ENCODE measurements around the gene TAF4. TPM values are rescaled to one million over a fixed set of nuclear protein-coding genes. Genes with fewer than 3 reads are reported as not detected.
"Not testable (repeated sequence)": the region's sequence is repeated elsewhere in the genome, so short reads cannot be mapped to it uniquely, and the experiment has no call there.

Gene TAF4
- total RNA-seq, 1 donor from 2014 or later = 10.7 TPM

GRCh38 chr20:62001178-62001715 is 64.4 kb downstream of the TAF4 start:
- DNase-seq (ENCODE audit: missing footprints) (no peak), ATAC-seq (no peak)
- intact Hi-C loops (cut with DNase I) = no loop called here

- intact Hi-C loops (cut with DNase I) = no loop called here
- ATAC-seq = no peak
- DNase-seq (ENCODE audit: missing footprints) = no peak
Observed at GRCh38 chr20:61998343-61999121, 67.1 kb downstream of the TAF4 start.

- intact Hi-C loops (cut with DNase I) = no loop called here
- ATAC-seq (no peak), DNase-seq (ENCODE audit: missing footprints) (no peak)
Observed at GRCh38 chr20:61997891-61998290, 67.8 kb downstream of the TAF4 start.

GRCh38 chr20:61997372-61997771 is 68.3 kb downstream of the TAF4 start:
- intact Hi-C loops (cut with DNase I) = no loop called here
- DNase-seq (ENCODE audit: missing footprints) = no peak

GRCh38 chr20:61994546-61994945 is 71.1 kb downstream of the TAF4 start:
- DNase-seq (ENCODE audit: missing footprints) = no peak
- ATAC-seq = no peak
- intact Hi-C loops (cut with DNase I) = no loop called here

More at GRCh38 chr20:61997372-61997771, 68.3 kb downstream of the TAF4 start:
- no peak for ATAC-seq

DNA sequence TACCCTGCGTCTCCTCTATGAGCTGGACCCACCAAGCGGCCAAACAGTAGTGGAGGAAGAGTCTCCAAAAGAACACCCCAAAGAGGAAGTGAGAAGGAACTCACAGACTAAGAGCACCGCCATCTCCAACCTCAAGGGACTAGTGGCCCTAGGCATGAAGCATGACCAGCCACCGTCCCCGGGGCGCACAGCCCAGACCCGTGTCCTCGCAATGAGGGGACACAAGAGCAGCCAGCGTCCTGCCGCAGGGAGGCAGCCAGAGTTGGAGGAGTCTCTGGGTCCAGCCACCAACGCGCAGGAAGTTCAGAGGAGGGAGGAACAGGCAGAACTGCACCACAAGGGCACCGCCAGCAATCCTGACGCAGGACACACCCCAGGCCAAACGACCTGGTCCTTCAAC is 72.6 kb downstream of the TAF4 start:
- ATAC-seq (no peak), DNase-seq (ENCODE audit: missing footprints) (no peak)
- intact Hi-C loops (cut with DNase I) = no loop called here

GRCh38 chr20:61991476-61991875 is 74.2 kb downstream of the TAF4 start:
- ATAC-seq (no peak), DNase-seq (ENCODE audit: missing footprints) (no peak)

GRCh38 chr20:61990484-61990883 is 75.2 kb downstream of the TAF4 start:
- intact Hi-C loops (cut with DNase I) = no loop called here
- DNase-seq (ENCODE audit: missing footprints) (no peak), ATAC-seq (no peak)

More at GRCh38 chr20:61991476-61991875, 74.2 kb downstream of the TAF4 start:
- intact Hi-C loops (cut with DNase I) = no loop called here

- ATAC-seq = no peak
- intact Hi-C loops (cut with DNase I) = no loop called here
- DNase-seq (ENCODE audit: missing footprints) = no peak
Observed at GRCh38 chr20:61989741-61990140, 75.9 kb downstream of the TAF4 start.

- intact Hi-C loops (cut with DNase I) = no loop called here
- DNase-seq (ENCODE audit: missing footprints) (no peak), ATAC-seq (no peak)
Observed at GRCh38 chr20:61988665-61989064, 77.0 kb downstream of the TAF4 start.

- ATAC-seq (peak; percentile 72), DNase-seq (ENCODE audit: missing footprints) (no peak)
- intact Hi-C loops (cut with DNase I) = no loop called here
Observed at GRCh38 chr20:61986762-61987321, 78.8 kb downstream of the TAF4 start.

GRCh38 chr20:61985096-61985495 is 80.6 kb downstream of the TAF4 start:
- DNase-seq (ENCODE audit: missing footprints) = no peak
- intact Hi-C loops (cut with DNase I) = no loop called here
- ATAC-seq = no peak

GRCh38 chr20:61984431-61984830 is 81.2 kb downstream of the TAF4 start:
- intact Hi-C loops (cut with DNase I); DNase-seq (ENCODE audit: missing footprints); ATAC-seq: not testable (repeated sequence)

GRCh38 chr20:61983965-61984364 is 81.7 kb downstream of the TAF4 start:
- DNase-seq (ENCODE audit: missing footprints) = no peak
- intact Hi-C loops (cut with DNase I) = no loop called here

GRCh38 chr20:61982951-61983315 is 82.7 kb downstream of the TAF4 start:
- intact Hi-C loops (cut with DNase I) = no loop called here
- no peak for ATAC-seq
- no peak for DNase-seq (ENCODE audit: missing footprints)

More at GRCh38 chr20:61983965-61984364, 81.7 kb downstream of the TAF4 start:
- ATAC-seq = no peak

DNA sequence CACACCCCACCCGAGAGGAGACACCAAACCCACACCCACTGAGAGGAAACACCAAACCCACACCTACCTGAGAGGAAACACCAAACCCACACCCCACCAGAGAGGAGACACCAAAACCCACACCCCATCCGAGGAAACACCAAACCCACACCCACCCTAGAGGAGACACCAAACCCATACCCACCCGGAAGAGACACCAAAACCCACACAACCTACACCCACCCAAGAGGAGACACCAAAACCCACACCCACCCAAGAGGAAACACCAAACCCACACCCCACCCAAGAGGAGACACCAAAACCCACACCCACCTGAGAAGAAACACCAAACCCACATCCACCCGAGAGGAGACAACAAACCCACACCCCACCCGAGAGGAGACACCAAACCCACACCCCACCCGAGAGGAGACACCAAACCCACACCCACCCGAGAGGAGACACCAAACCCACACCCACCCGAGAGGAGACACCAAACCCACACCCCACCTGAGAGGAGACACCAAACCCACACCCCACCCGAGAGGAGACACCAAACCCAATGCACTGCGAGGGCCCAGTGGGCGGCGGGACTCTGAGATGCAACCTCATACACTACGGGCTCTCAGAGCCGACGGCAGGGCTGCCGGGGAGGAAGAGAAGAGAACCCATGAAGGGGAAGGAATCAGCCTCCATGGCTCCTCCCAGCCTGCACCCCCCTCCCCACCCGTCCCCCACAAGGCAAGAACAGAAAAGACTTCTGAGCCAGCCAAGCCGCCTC is 83.3 kb downstream of the TAF4 start:
- DNase-seq (ENCODE audit: missing footprints) (no peak), ATAC-seq (no peak)
- intact Hi-C loops (cut with DNase I) = no loop called here

DNA sequence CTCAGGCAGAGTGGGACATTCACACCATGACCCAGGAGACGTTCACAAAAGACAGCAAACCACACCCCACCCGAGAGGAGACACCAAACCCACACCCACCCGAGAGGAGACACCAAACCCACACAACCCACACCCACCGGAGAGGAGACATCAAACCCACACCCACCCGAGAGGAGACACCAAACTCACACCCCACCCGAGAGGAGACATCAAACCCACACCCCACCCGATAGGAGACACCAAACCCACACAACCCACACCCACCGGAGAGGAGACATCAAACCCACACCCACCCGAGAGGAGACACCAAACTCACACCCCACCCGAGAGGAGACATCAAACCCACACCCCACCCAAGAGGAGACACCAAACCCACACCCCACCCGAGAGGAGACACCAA is 84.0 kb downstream of the TAF4 start:
- ATAC-seq; intact Hi-C loops (cut with DNase I); DNase-seq (ENCODE audit: missing footprints): not testable (repeated sequence)

- ATAC-seq (peak; percentile 77), DNase-seq (ENCODE audit: missing footprints) (no peak)
- intact Hi-C loops (cut with DNase I) = no loop called here
Observed at GRCh38 chr20:61980647-61981583, 84.8 kb downstream of the TAF4 start.

All from Right ventricle myocardium inferior (tissue), 1 donor.